VCaP (cell line): ENCODE measurements around the gene DIAPH1.

Experiments
- H3K27ac ChIP-seq: fragments of 450-650 bp; 2 replicates; pipeline ENCODE4 v1.5.1; 2017
- CTCF ChIP-seq: fragments of 450-650 bp; conservative IDR thresholded peaks from 2 replicates; pipeline ENCODE4 v1.5.1; 2017; ENCODE audit warnings: mild to moderate bottlenecking, moderate library complexity

Gene DIAPH1

GRCh38 chr5:141490771-141491170 is 128.0 kb downstream of the DIAPH1 start:
- no peak overlapping the region for H3K27ac ChIP-seq
- TF ChIP-seq CTCF: no peak

GRCh38 chr5:141490271-141490670 is 128.5 kb downstream of the DIAPH1 start:
- no peak for TF ChIP-seq CTCF

GRCh38 chr5:141489841-141490240 is 129.0 kb downstream of the DIAPH1 start:
- no peak for TF ChIP-seq CTCF
- no peak overlapping the region for H3K27ac ChIP-seq

More at GRCh38 chr5:141490271-141490670, 128.5 kb downstream of the DIAPH1 start:
- no peak overlapping the region for H3K27ac ChIP-seq

- no peak for TF ChIP-seq CTCF
- no peak within 1 kb of the TSS for H3K27ac ChIP-seq
These were observed 129.9 kb downstream of the DIAPH1 start, which contains the start of gene PCDHGC5 for GRCh38 chr5:141488591-141489561. Gene PCDHGC5, plus strand, starts transcription at chr5:141489081. Its CDS starts 160 bp downstream, at chr5:141489241.

GRCh38 chr5:141487131-141487530 is 131.7 kb downstream of the DIAPH1 start:
- no peak overlapping the region for H3K27ac ChIP-seq
- no peak for TF ChIP-seq CTCF

GRCh38 chr5:141486091-141486490 is 132.7 kb downstream of the DIAPH1 start:
- H3K27ac ChIP-seq: no peak overlapping the region
- TF ChIP-seq CTCF: no peak

- H3K27ac ChIP-seq: no peak overlapping the region
- TF ChIP-seq CTCF: no peak
These were observed 133.3 kb downstream of the DIAPH1 start for GRCh38 chr5:141485321-141486055.
